IMR-90 (cell line): Measurements from ENCODE around the gene CASKIN1. TPM values are rescaled to one million over a fixed set of nuclear protein-coding genes. Genes with fewer than 3 reads are reported as not detected.

Experiments
- ATAC-seq: fragments of 200-7000 bp; cut with Tn5 transposase; 2 replicates; pipeline ENCODE4 v1.9.1; 2020; ENCODE audit warnings: low read depth, mild to moderate bottlenecking, moderate library complexity
- BruUV-seq: library from RNA; stranded (reverse); fragments of 400-500 nt; replicated peaks from 2 replicates; lab custom pipeline; 2021; lab: Mats Ljungman, UMichigan
- CTCF ChIA-PET: fragments of 300-600 bp; formaldehyde crosslinking; extraction: SDS; loops from one replicate; lab custom pipeline; 2021; ENCODE audit warnings: antibody characterized with exemption; lab: Yijun Ruan, JAX
- POLR2A ChIA-PET: fragments of 300-600 bp; sonication (Branson Sonifier 250); formaldehyde crosslinking; loops from one replicate; lab custom pipeline; 2022; ENCODE audit warnings: antibody characterized with exemption; ENCODE audit not compliant: unreplicated experiment; lab: Charles Lee
- DNase-seq: peaks from one replicate; pipeline ENCODE4 v3.0.0; 2013
- H2AFZ ChIP-seq: replicated peaks from 2 replicates; pipeline ENCODE3; 2013; ENCODE audit warnings: low read length, mild to moderate bottlenecking; ENCODE audit not compliant: poor library complexity
- H2AK5ac ChIP-seq: 2 replicates; pipeline ENCODE4 v1.6.1; 2013; ENCODE audit warnings: low read depth, low read length, inconsistent platforms
- H2AK9ac ChIP-seq: replicated peaks from 2 replicates; pipeline ENCODE3; 2013; ENCODE audit warnings: mild to moderate bottlenecking, low read depth, low read length, moderate library complexity; ENCODE audit not compliant: poor library complexity
- H2BK120ac ChIP-seq: 2 replicates; pipeline ENCODE4 v1.6.1; 2013; ENCODE audit warnings: low read depth, low read length, inconsistent platforms
- H2BK15ac ChIP-seq: 3 replicates; pipeline ENCODE4 v1.6.1; 2013; ENCODE audit warnings: low read depth, low read length, inconsistent platforms
- H2BK20ac ChIP-seq: 2 replicates; pipeline ENCODE4 v1.6.1; 2013; ENCODE audit warnings: low read depth, mild to moderate bottlenecking, inconsistent platforms, low read length, moderate library complexity
- H2BK5ac ChIP-seq: 2 replicates; pipeline ENCODE4 v1.6.1; 2013; ENCODE audit warnings: mild to moderate bottlenecking, low read depth, low read length, inconsistent platforms; ENCODE audit not compliant: poor library complexity, severe bottlenecking
- H3K14ac ChIP-seq: replicated peaks from 2 replicates; pipeline ENCODE4 v1.6.1; 2013; ENCODE audit warnings: low read depth, low read length, inconsistent platforms
- H3K18ac ChIP-seq: 2 replicates; pipeline ENCODE4 v1.6.1; 2013; ENCODE audit warnings: low read depth, low read length, control low read depth
- H3K23ac ChIP-seq: 2 replicates; pipeline ENCODE4 v1.6.1; 2013; ENCODE audit warnings: low read depth, low read length, inconsistent platforms
- H3K27ac ChIP-seq: 2 replicates; pipeline ENCODE4 v1.5.1; 2013; ENCODE audit warnings: mild to moderate bottlenecking, control low read depth, low read length; ENCODE audit not compliant: insufficient read depth
- H3K27me3 ChIP-seq: 2 replicates; pipeline ENCODE4 v1.6.1; 2013; ENCODE audit warnings: low read length; ENCODE audit not compliant: control insufficient read depth, insufficient read depth
- H3K36me3 ChIP-seq: 2 replicates; pipeline ENCODE4 v1.6.1; 2013; ENCODE audit warnings: low read length, mixed read lengths; ENCODE audit not compliant: control insufficient read depth, insufficient read depth
- H3K4ac ChIP-seq: 2 replicates; pipeline ENCODE4 v1.6.1; 2013; ENCODE audit warnings: low read depth, low read length, inconsistent platforms
- H3K4me1 ChIP-seq: 2 replicates; pipeline ENCODE4 v1.6.1; 2013; ENCODE audit warnings: low read length, mixed read lengths; ENCODE audit not compliant: control insufficient read depth, insufficient read depth
- H3K4me2 ChIP-seq: 2 replicates; pipeline ENCODE4 v1.6.1; 2013; ENCODE audit warnings: low read depth, mild to moderate bottlenecking, control low read depth, low read length, moderate library complexity
- H3K4me3 ChIP-seq: 2 replicates; pipeline ENCODE4 v1.5.1; 2013; ENCODE audit warnings: low read depth, mild to moderate bottlenecking, control low read depth, low read length, moderate library complexity; ENCODE audit not compliant: insufficient read depth
- H3K56ac ChIP-seq: 2 replicates; pipeline ENCODE4 v1.6.1; 2013; ENCODE audit warnings: low read length, inconsistent platforms; ENCODE audit not compliant: insufficient read depth; ENCODE audit errors: extremely low read depth
- H3K79me1 ChIP-seq, 2 experiments: 2 replicates each; pipeline ENCODE4 v1.6.1; 2013; ENCODE audit warnings: low read length in 2 of 2, inconsistent platforms in 1 of 2, low read depth in 1 of 2
- H3K9ac ChIP-seq: 2 replicates; pipeline ENCODE4 v1.6.1; 2013; ENCODE audit warnings: low read depth, low read length, control low read depth
- H3K9me1 ChIP-seq: 2 replicates; pipeline ENCODE4 v1.6.1; 2013; ENCODE audit warnings: low read length, inconsistent platforms; ENCODE audit not compliant: insufficient read depth
- H3K9me3 ChIP-seq: 2 replicates; pipeline ENCODE4 v1.6.1; 2013; ENCODE audit warnings: low read length; ENCODE audit not compliant: control insufficient read depth, insufficient read depth
- H4K20me1 ChIP-seq: 2 replicates; pipeline ENCODE4 v1.6.1; 2013; ENCODE audit warnings: low read length, inconsistent platforms; ENCODE audit not compliant: insufficient read depth
- H4K5ac ChIP-seq: 2 replicates; pipeline ENCODE4 v1.6.1; 2013; ENCODE audit warnings: mild to moderate bottlenecking, low read depth, low read length, control low read depth
- H4K8ac ChIP-seq, 2 experiments: 2 replicates each; pipeline ENCODE4 v1.6.1; 2013; ENCODE audit warnings: low read depth in 2 of 2, low read length in 2 of 2, control low read depth in 1 of 2, inconsistent platforms in 1 of 2
- H4K91ac ChIP-seq: 2 replicates; pipeline ENCODE4 v1.6.1; 2013; ENCODE audit warnings: low read depth, low read length, inconsistent platforms; ENCODE audit not compliant: insufficient read depth
- BHLHE40 ChIP-seq: fragments of 150-350 bp; IDR thresholded peaks from 2 replicates; pipeline ENCODE4 v1.6.1; 2016; ENCODE audit warnings: mild to moderate bottlenecking, low read depth, low read length
- CHD1 ChIP-seq: IDR thresholded peaks from 2 replicates; pipeline ENCODE4 v1.6.1; 2012; ENCODE audit warnings: low read depth, low read length, improper control_type of control experiment
- CTCF ChIP-seq: conservative IDR thresholded peaks from 2 replicates; pipeline ENCODE4 v1.5.1; 2012; ENCODE audit warnings: mild to moderate bottlenecking, low read depth, low read length, improper control_type of control experiment
- MAFK ChIP-seq: IDR thresholded peaks from 2 replicates; pipeline ENCODE4 v1.6.1; 2012; ENCODE audit warnings: low read depth, low read length, improper control_type of control experiment
- MAZ ChIP-seq: IDR thresholded peaks from 2 replicates; pipeline ENCODE4 v1.6.1; 2012; ENCODE audit warnings: low read depth, mild to moderate bottlenecking, low read length, improper control_type of control experiment, moderate library complexity, borderline replicate concordance
- NFE2L2 ChIP-seq: fragments of 150-350 bp; IDR thresholded peaks from 2 replicates; pipeline ENCODE4 v1.6.1; 2016; ENCODE audit warnings: low read depth, mild to moderate bottlenecking, low read length
- SMC3 ChIP-seq: fragments of 150-350 bp; IDR thresholded peaks from 2 replicates; pipeline ENCODE4 v1.6.1; 2016; ENCODE audit warnings: low read depth, mild to moderate bottlenecking, antibody characterized with exemption, low read length, moderate library complexity
- WGBS, 2 experiments: methylation state at CpG; one replicate each; pipeline versions ENCODE4 v1.1.5 to v1.1.7; 2013; ENCODE audit warnings: missing lambda C conversion rate in 2 of 2; ENCODE audit not compliant: insufficient read length in 1 of 2; ENCODE audit errors: extremely low coverage in 2 of 2; 5-methylcytosine and 5-hydroxymethylcytosine counted together
- dilution Hi-C: fragments of 300-500 bp; cut with HindIII; formaldehyde crosslinking; loops from one replicate; pipeline ENCODE4 v1.14.3; 2018; ENCODE audit warnings: low sequenced_read_pairs; ENCODE audit not compliant: unreplicated experiment
- in situ Hi-C: fragments of 300-500 bp; cut with MboI; formaldehyde crosslinking; loops from 3 replicates; pipeline ENCODE4 v1.14.3; 2019; ENCODE audit warnings: low sequenced_read_pairs, inconsistent platforms, mixed read lengths
- intact Hi-C: fragments of 100-400 bp; cut with micrococcal nuclease; formaldehyde crosslinking; loops from 2 replicates; pipeline ENCODE4 v1.10.0; 2022
- polyA plus RNA-seq, 3 experiments: library from polyadenylated mRNA; depleted of rRNA; stranded (reverse); fragments of >200 nt; gene quantifications; 2 replicates each; pipeline ENCODE4 v1.2.3, GENCODE V29; 2012; ENCODE audit warnings: low replicate concordance in 1 of 3
- total RNA-seq: library from RNA; depleted of rRNA; stranded (reverse); fragments of >200 nt; gene quantifications from 2 replicates; pipeline ENCODE4 v1.2.3, GENCODE V29; 2012

CASKIN1 gene
- total and polyA plus RNA-seq, 2 of the 4 experiments (the other 2 are of a cell fraction): 0.05 TPM; not detected in 1

GRCh38 chr16:2232094-2232990 lies 35.9 kb upstream of the CASKIN1 start (continued):
- TF ChIP-seq BHLHE40: no peak
- TF ChIP-seq MAFK: no peak

GRCh38 chr16:2231016-2231931 lies 34.9 kb upstream of the CASKIN1 start:
- no peak overlapping the region for H3K14ac ChIP-seq
- no peak overlapping the region for H2AK5ac ChIP-seq
- H4K20me1 ChIP-seq: peaks cover 24% of the 10 kb centered on the region
- H2BK120ac ChIP-seq: no peak overlapping the region
- H2AFZ ChIP-seq: no peak overlapping the region
- peaks cover 60% of the 10 kb centered on the region for H3K36me3 ChIP-seq
- no TSS peak for BruUV-seq
- H4K5ac ChIP-seq: no peak overlapping the region
- ATAC-seq (no peak), DNase-seq (no peak)
- H3K4ac ChIP-seq: no peak overlapping the region
- H3K79me1 ChIP-seq: peaks cover 2 to 25% of the 10 kb centered on the region in 2 experiments; a peak in 3 of 4 replicates
- H3K4me3 ChIP-seq: no peak overlapping the region
- H3K4me2 ChIP-seq: no peak overlapping the region
- POLR2A ChIA-PET: no interaction called here
- H2BK15ac ChIP-seq: no peak overlapping the region
- no peak overlapping the region for H3K18ac ChIP-seq
- no peak overlapping the region for H3K56ac ChIP-seq
- in situ Hi-C loops (no loop called here), dilution Hi-C loops (no loop called here), intact Hi-C loops (no loop called here)
- peaks cover under 1% of the 10 kb centered on the region; the same call in 1 of the 2 replicates for H3K27me3 ChIP-seq
- no peak overlapping the region for H4K91ac ChIP-seq
- H2BK20ac ChIP-seq: no peak overlapping the region
- H3K9ac ChIP-seq: no peak overlapping the region
- no peak overlapping the region for H2BK5ac ChIP-seq
- no peak overlapping the region for H4K8ac ChIP-seq
- peaks cover 4% of the 10 kb centered on the region for H3K4me1 ChIP-seq
- TF ChIP-seq SMC3 (no peak), CHD1 (no peak), MAFK (no peak), MAZ (no peak), CTCF (no peak), NFE2L2 (no peak)
- H2AK9ac ChIP-seq: no peak overlapping the region
- no peak overlapping the region for H3K23ac ChIP-seq
- CTCF ChIA-PET: no interaction called here
- peaks cover 6% of the 10 kb centered on the region; the same call in 1 of the 2 replicates for H3K9me1 ChIP-seq
- 82% methylated on average over 16 of the region's 29 CpGs; no CpG with 5 or more reads in 1 of the 2 experiments for WGBS, 2 experiments
- H3K27ac ChIP-seq: no peak overlapping the region
- no peaks in the 10 kb centered on the region for H3K9me3 ChIP-seq
